Upper lobe of right lung (tissue), 1 donor: ENCODE results near the gene MAGOH. TPM values are rescaled to one million over a fixed set of nuclear protein-coding genes. Genes with fewer than 3 reads are reported as not detected.
"Not testable (repeated sequence)": the region's sequence is repeated elsewhere in the genome, so short reads cannot be mapped to it uniquely, and the experiment has no call there.

ENCODE experiments used
- ATAC-seq: fragments of 200-7000 bp; cut with Tn5 transposase; one replicate; pipeline ENCODE4 v1.9.1; 2020; ENCODE audit warnings: mild to moderate bottlenecking, moderate library complexity
- DNase-seq: peaks from one replicate; pipeline ENCODE4 v3.0.0-alpha.2; 2020
- H3K27ac ChIP-seq: fragments of 200-600 bp; one replicate; pipeline ENCODE4 v1.8.0; 2022
- H3K27me3 ChIP-seq: fragments of 200-600 bp; one replicate; pipeline ENCODE4 v1.8.0; 2022; ENCODE audit warnings: mild to moderate bottlenecking
- H3K36me3 ChIP-seq: fragments of 200-600 bp; one replicate; pipeline ENCODE4 v1.8.0; 2022
- H3K4me1 ChIP-seq: fragments of 200-600 bp; one replicate; pipeline ENCODE4 v1.8.0; 2022
- H3K4me3 ChIP-seq: fragments of 200-600 bp; one replicate; pipeline ENCODE4 v1.8.0; 2022; ENCODE audit warnings: mild to moderate bottlenecking
- H3K9me3 ChIP-seq: fragments of 200-600 bp; one replicate; pipeline ENCODE4 v1.8.0; 2022
- intact Hi-C: fragments of 100-400 bp; cut with DNase I; formaldehyde crosslinking; loops from one replicate; pipeline ENCODE4 v1.11.0; 2022
- total RNA-seq: library from RNA; stranded (reverse); fragmentation: NEBNext Ultra II Directional; extraction: Animal tissue kit (Norgen Biotek cat#: 25700); gene quantifications from one replicate; pipeline ENCODE4 v1.2.1, GENCODE V29; 2021
- TF ChIP-seq, protein P1 (sequence below): fragments of 200-600 bp; IDR thresholded peaks from one replicate; pipeline ENCODE4 v1.8.0; 2022; ENCODE audit warnings: antibody characterized with exemption
- donor health status: DM: no; HTN: yes; CAD: no; lungs with severe emphysema.

MAGOH gene
- total RNA-seq, 1 donor from 2014 or later: 38.8 TPM

DNA sequence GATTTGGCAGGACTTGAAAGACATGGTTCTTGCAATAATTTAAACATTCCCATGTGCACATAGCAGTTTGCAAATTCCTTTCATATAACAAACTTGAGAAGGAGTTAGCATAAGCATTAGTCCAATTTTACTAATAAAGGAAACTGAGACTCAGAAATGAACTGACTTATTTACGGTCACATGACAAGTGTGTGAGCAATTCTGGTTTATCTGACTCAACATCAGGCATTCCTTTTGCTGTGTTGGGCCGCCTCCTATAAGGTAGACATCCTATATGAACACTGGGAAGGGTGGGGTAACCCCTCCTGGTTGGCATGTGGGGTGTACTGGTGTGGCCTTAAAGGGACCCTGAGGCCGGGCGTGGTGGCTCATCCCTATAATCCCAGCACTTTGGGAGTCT, 50.2 kb downstream of the MAGOH start:
- DNase-seq (no peak), ATAC-seq (no peak)
- intact Hi-C loops: no loop called here
- H3K27ac ChIP-seq: no peak overlapping the region
- TF ChIP-seq, protein P1, sequence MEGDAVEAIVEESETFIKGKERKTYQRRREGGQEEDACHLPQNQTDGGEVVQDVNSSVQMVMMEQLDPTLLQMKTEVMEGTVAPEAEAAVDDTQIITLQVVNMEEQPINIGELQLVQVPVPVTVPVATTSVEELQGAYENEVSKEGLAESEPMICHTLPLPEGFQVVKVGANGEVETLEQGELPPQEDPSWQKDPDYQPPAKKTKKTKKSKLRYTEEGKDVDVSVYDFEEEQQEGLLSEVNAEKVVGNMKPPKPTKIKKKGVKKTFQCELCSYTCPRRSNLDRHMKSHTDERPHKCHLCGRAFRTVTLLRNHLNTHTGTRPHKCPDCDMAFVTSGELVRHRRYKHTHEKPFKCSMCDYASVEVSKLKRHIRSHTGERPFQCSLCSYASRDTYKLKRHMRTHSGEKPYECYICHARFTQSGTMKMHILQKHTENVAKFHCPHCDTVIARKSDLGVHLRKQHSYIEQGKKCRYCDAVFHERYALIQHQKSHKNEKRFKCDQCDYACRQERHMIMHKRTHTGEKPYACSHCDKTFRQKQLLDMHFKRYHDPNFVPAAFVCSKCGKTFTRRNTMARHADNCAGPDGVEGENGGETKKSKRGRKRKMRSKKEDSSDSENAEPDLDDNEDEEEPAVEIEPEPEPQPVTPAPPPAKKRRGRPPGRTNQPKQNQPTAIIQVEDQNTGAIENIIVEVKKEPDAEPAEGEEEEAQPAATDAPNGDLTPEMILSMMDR: no peak
- no peaks in the 10 kb centered on the region for H3K27me3 ChIP-seq
- H3K36me3 ChIP-seq: no peaks in the 10 kb centered on the region
- no peak overlapping the region for H3K4me3 ChIP-seq
- H3K9me3 ChIP-seq: no peaks in the 10 kb centered on the region
- H3K4me1 ChIP-seq: no peaks in the 10 kb centered on the region

DNA sequence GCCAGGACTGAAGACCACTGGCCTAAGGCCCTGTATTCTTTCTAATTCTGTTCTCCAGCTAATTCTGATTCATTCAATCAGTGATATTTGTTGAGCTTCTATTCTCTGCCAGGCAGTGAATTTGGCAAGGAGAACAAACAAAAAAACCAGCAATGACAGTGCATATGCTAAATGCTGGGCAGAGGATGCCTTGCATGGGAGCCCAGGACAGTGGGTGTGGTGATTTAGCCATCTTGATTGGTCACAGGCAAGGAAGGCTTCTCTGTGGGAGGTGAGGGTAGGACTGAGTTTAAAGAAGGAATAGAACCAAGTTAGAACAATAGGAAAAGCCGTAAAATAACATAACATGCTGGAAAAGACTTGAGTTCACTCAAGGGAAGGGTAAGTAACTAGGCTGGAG, 50.9 kb downstream of the MAGOH start:
- Histone ChIP-seq H3K9me3 (no peaks in the 10 kb centered on the region), H3K4me1 (peaks cover 2% of the 10 kb centered on the region), H3K27ac (no peak overlapping the region), H3K4me3 (no peak overlapping the region), H3K36me3 (no peaks in the 10 kb centered on the region), H3K27me3 (no peaks in the 10 kb centered on the region)
- TF ChIP-seq, protein P1: no peak
- no peak for ATAC-seq
- intact Hi-C loops: no loop called here
- no peak for DNase-seq

DNA sequence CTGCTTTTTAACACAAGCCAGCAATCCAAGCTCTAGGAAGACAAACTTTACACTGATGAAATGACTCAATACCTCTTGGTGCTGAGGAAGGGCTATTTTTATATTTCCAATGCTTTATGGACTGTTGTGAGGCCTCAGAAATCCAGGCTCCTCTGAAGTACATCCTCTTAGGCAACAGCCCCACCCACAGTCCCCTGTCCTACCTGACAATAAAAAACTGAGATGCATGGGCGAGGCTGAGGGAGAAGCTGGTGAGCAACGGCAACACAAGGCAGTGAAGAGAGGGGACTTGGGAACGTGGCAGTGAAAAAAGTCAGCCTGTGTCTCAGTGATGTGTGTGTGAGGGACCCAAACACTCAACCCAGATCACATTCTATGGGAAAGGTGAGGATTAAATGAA, 51.8 kb downstream of the MAGOH start:
- no peak overlapping the region for H3K4me3 ChIP-seq
- no peak overlapping the region for H3K27ac ChIP-seq
- ATAC-seq: no peak
- TF ChIP-seq, protein P1: no peak
- peaks cover 10% of the 10 kb centered on the region for H3K4me1 ChIP-seq
- H3K27me3 ChIP-seq: no peaks in the 10 kb centered on the region
- no peaks in the 10 kb centered on the region for H3K36me3 ChIP-seq
- intact Hi-C loops: no loop called here
- no peak for DNase-seq
- no peaks in the 10 kb centered on the region for H3K9me3 ChIP-seq

DNA sequence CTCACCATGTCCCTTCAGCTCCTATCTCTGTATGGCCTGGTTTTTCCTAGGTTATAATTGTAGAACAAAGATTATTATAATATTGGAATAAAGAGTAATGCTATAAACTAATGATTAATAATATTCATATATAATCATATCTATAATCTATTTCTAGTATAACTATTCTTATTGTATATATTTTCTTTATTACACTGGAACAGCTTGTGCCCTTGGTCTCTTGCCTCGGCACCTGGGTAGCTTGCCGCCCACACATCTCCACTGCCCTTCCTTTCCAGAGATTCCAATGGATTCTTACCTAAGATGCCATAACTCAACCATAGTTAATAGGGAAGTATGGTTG, 52.4 kb downstream of the MAGOH start:
- H3K4me3 ChIP-seq, H3K9me3 ChIP-seq, ATAC-seq, H3K27me3 ChIP-seq, DNase-seq, H3K36me3 ChIP-seq, H3K4me1 ChIP-seq, intact Hi-C loops: not testable (repeated sequence)
- TF ChIP-seq, protein P1: peak; percentile 12
- peak overlapping the region; percentile 37 for H3K27ac ChIP-seq

DNA sequence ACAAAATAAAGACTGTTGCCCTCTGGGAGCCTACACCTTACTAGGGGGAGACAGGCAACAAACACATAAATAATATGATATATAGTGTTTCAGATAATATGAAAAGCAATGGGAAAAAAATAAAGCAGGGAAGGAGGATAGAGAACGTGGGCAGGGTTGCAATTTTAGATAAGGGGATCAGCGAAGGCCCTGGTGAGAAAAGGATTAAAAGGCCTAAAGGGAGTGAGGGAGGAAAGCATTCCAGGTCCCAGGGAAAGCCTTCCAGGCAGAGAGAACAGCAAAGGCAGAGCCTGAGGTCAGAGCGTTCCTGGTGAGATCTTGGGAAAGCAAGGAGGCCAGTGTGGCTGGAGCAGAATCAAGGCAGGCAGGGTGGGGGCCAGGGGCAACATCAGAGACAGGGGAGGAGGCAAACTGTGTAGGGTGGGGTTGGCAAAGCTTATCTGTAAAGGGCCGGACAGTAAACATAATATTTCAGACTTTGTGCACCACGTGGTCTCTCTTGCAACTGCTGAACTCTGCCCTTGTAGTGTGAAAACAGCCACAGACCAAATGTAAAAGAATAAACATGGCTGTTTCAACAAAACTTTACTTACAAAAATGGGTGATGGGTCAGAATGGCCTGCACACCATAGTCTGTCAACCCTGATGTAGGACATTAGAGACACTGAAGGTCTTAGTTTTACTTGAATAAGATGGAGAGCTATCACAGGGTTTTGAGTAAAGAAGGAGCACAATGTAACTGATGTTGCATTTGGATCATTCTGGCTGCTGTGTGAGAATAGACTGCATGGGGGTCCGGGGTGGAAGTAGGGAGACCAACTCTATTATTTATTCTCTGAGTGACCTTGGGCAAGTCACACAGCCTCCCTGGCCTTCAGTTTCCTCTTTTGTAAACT, 55.0 kb downstream of the MAGOH start:
- Histone ChIP-seq H3K9me3 (no peaks in the 10 kb centered on the region), H3K36me3 (no peaks in the 10 kb centered on the region), H3K4me1 (peaks cover 10% of the 10 kb centered on the region), H3K4me3 (no peak overlapping the region), H3K27me3 (no peaks in the 10 kb centered on the region), H3K27ac (peak overlapping the region; percentile 42)
- intact Hi-C loops: no loop called here
- TF ChIP-seq, protein P1: no peak
- ATAC-seq (peak; percentile 47), DNase-seq (no peak)
